Activated CD8-positive, alpha-beta memory T cell treated with anti-CD3 and anti-CD28 coated beads, Interleukin-2, amount 50 U/mL, for 24 hours (primary cell): ENCODE measurements around the gene PCSK7.

ENCODE experiments used
- DNase-seq: peaks from one replicate; pipeline ENCODE4 v3.0.0-alpha.2; 2020; ENCODE audit errors: extremely low read depth

PCSK7 gene

GRCh38 chr11:117199053-117199915, 32.6 kb downstream of the PCSK7 start, which contains the start of gene TAGLN:
Gene TAGLN, plus strand, starts transcription at chr11:117199370. Its CDS starts 3,644 bp downstream, at chr11:117203014.
- DNase-seq: no peak

GRCh38 chr11:117198613-117199012, 33.3 kb downstream of the PCSK7 start:
- DNase-seq: no peak

GRCh38 chr11:117197516-117198456, 34.1 kb downstream of the PCSK7 start:
- DNase-seq: no peak

- no peak for DNase-seq
Measured at GRCh38 chr11:117197006-117197405, 34.9 kb downstream of the PCSK7 start.

- DNase-seq: no peak
Measured at GRCh38 chr11:117195761-117196160, 36.1 kb downstream of the PCSK7 start.

- no peak for DNase-seq
Measured at GRCh38 chr11:117195258-117195657, 36.6 kb downstream of the PCSK7 start.

GRCh38 chr11:117194267-117194666, 37.6 kb downstream of the PCSK7 start:
- no peak for DNase-seq

- DNase-seq: no peak
Measured at GRCh38 chr11:117193130-117194020, 38.5 kb downstream of the PCSK7 start.

- DNase-seq: no peak
Measured at GRCh38 chr11:117192401-117192875, 39.4 kb downstream of the PCSK7 start.

GRCh38 chr11:117191680-117192400, 40.0 kb downstream of the PCSK7 start:
- DNase-seq: no peak

- DNase-seq: no peak
Measured at GRCh38 chr11:117189941-117190544, 41.8 kb downstream of the PCSK7 start.

GRCh38 chr11:117189191-117189940, 42.5 kb downstream of the PCSK7 start:
- DNase-seq: no peak

- DNase-seq: no peak
Measured at GRCh38 chr11:117188620-117189081, 43.2 kb downstream of the PCSK7 start.

- DNase-seq: no peak
Measured at GRCh38 chr11:117187799-117188481, 43.9 kb downstream of the PCSK7 start.

- no peak for DNase-seq
Measured at GRCh38 chr11:117187428-117187798, 44.5 kb downstream of the PCSK7 start.

- DNase-seq: no peak
Measured at GRCh38 chr11:117187007-117187406, 44.9 kb downstream of the PCSK7 start.

GRCh38 chr11:117186431-117186761, 45.5 kb downstream of the PCSK7 start:
- DNase-seq: no peak

GRCh38 chr11:117185736-117186430, 46.0 kb downstream of the PCSK7 start:
- no peak for DNase-seq
